Panc1 (cell line): ENCODE results near the gene MAP3K12. TPM values are rescaled to one million over a fixed set of nuclear protein-coding genes. Genes with fewer than 3 reads are reported as not detected.

Experiments used
- ATAC-seq: fragments of 200-7000 bp; cut with Tn5 transposase; 2 replicates; pipeline ENCODE4 v1.9.1; 2020; ENCODE audit warnings: mild to moderate bottlenecking, moderate library complexity
- BruUV-seq: library from RNA; stranded (reverse); fragments of 400-500 nt; replicated peaks from 2 replicates; lab custom pipeline; 2021; lab: Mats Ljungman, UMichigan
- CTCF ChIA-PET: fragments of 300-600 bp; sonication (Branson Sonifier 250); formaldehyde crosslinking; loops from one replicate; lab custom pipeline; 2022; ENCODE audit warnings: antibody characterized with exemption; lab: Charles Lee
- POLR2A ChIA-PET: fragments of 300-600 bp; sonication (Branson Sonifier 250); formaldehyde crosslinking; loops from one replicate; lab custom pipeline; 2022; ENCODE audit warnings: antibody characterized with exemption; lab: Charles Lee
- DNase-seq: peaks from one replicate; pipeline ENCODE4 v3.0.0-alpha.2; 2010; ENCODE audit warnings: low read depth, low spot score
- H3K27ac ChIP-seq: 2 replicates; pipeline ENCODE4 v1.5.1; 2011; ENCODE audit warnings: mild to moderate bottlenecking, low read length, inconsistent platforms
- H3K27me3 ChIP-seq: fragments of 200-500 bp; sonication (Bioruptor generic); 2 replicates; pipeline ENCODE4 v1.6.0; 2014; ENCODE audit warnings: low read length, inconsistent platforms; ENCODE audit not compliant: control insufficient read depth, insufficient read depth
- H3K36me3 ChIP-seq: fragments of 200-500 bp; sonication (Bioruptor generic); 2 replicates; pipeline ENCODE4 v1.5.1; 2014; ENCODE audit warnings: inconsistent platforms, mild to moderate bottlenecking, low read length, moderate library complexity; ENCODE audit not compliant: control insufficient read depth, insufficient read depth
- H3K4me1 ChIP-seq: 2 replicates; pipeline ENCODE4 v1.5.1; 2011; ENCODE audit warnings: inconsistent platforms, mild to moderate bottlenecking, low read length, moderate library complexity; ENCODE audit not compliant: control insufficient read depth, insufficient read depth
- H3K4me3 ChIP-seq, 2 experiments: 2 replicates each; pipeline ENCODE4 v1.5.1; 2011 to 2012; ENCODE audit warnings: low read depth in 2 of 2, low read length in 2 of 2, mild to moderate bottlenecking in 2 of 2, inconsistent platforms in 1 of 2, moderate library complexity in 1 of 2
- H3K9me3 ChIP-seq: fragments of 200-500 bp; sonication (Bioruptor generic); 2 replicates; pipeline ENCODE4 v1.5.1; 2014; ENCODE audit warnings: low read depth, mild to moderate bottlenecking, inconsistent platforms, low read length, moderate library complexity; ENCODE audit not compliant: control insufficient read depth, insufficient read depth
- POLR2AphosphoS5 ChIP-seq: IDR thresholded peaks from 2 replicates; pipeline ENCODE4 v1.6.1; 2012; ENCODE audit warnings: mild to moderate bottlenecking, low read depth, low read length, moderate library complexity
- SIN3A ChIP-seq: IDR thresholded peaks from 2 replicates; pipeline ENCODE4 v1.6.1; 2012; ENCODE audit warnings: low read depth, mild to moderate bottlenecking, low read length, moderate library complexity, borderline replicate concordance; ENCODE audit not compliant: insufficient read depth
- TCF7L2 ChIP-seq: IDR thresholded peaks from 2 replicates; pipeline ENCODE4 v1.6.1; 2011; ENCODE audit warnings: mild to moderate bottlenecking, low read depth, low read length, inconsistent platforms
- in situ Hi-C: cut with HindIII; loops from 2 replicates; pipeline ENCODE4 v1.10.0; 2016; ENCODE audit warnings: low sequenced_read_pairs, low pct_unique_long_range_greater_than_20kb
- intact Hi-C: fragments of 100-400 bp; cut with micrococcal nuclease; formaldehyde crosslinking; loops from one replicate; pipeline ENCODE4 v1.10.0; 2022; ENCODE audit not compliant: unreplicated experiment
- total RNA-seq: library from RNA; stranded (reverse); gene quantifications from one replicate; pipeline ENCODE4 v1.2.1, GENCODE V29; 2021; ENCODE audit not compliant: unreplicated experiment
- TF ChIP-seq, protein P1 (sequence below), 2 experiments: IDR thresholded peaks; 2 replicates each; pipeline ENCODE4 v1.6.1; 2011 to 2012; ENCODE audit warnings: low read depth in 2 of 2, control low read depth in 1 of 2, low read length in 1 of 2, mild to moderate bottlenecking in 1 of 2, moderate library complexity in 1 of 2; ENCODE audit not compliant: insufficient read depth in 1 of 2
- TF ChIP-seq, protein P2 (sequence below): fragments of 450-650 bp; IDR thresholded peaks from 2 replicates; pipeline ENCODE4 v1.5.1; 2017; ENCODE audit warnings: mild to moderate bottlenecking

The MAP3K12 gene
- total RNA-seq, 1 experiment from 2014 or later: 32.2 TPM

DNA sequence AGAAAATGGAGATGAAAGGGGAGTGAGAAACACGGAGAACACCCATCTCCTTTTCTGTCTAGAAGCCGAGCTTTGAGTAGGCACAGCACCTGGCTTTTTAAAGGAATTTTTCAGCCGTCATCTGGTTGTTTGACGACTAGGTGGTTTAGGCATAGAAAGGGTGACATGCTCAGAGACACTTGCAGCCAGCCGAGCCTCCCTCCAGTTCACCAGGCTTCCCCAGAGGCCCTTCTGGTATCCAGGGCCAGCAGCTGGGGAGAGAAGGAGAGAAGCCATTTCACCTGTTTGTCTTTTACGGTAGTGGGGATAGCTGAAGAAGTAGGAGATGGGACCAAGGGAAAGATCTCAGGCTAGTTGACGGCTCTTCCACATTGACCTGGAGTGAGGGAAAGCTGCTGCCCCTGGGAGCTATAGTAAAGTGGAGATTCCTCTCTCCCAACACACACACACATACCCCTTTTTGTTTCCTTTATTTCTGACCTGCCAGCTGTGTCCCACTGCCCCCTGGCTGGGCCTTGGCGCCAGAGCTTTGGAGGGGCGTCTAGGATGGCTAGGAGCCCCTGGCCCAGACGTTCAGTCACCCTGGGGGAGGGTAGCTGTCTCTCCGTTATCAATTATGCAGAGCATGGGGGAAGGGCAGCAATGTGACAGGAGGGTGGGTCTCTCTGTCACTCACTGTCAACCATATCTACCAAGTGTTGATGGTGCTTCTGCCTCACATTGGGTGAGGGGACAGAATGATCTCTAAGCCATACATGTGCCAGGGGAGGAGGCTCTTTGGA is 5.5 kb downstream of the MAP3K12 start:
- ATAC-seq: peak; percentile 22; the same call in 1 of the 2 replicates
- H3K27me3 ChIP-seq: no peaks in the 10 kb centered on the region
- no peaks in the 10 kb centered on the region for H3K9me3 ChIP-seq
- no peaks in the 10 kb centered on the region for H3K36me3 ChIP-seq
- no peak for DNase-seq
- TF ChIP-seq SIN3A: no peak
- POLR2A ChIA-PET: interaction anchor here (0.5 to 0.8 kb wide), 3 partner anchors 11 to 193 kb away, joined by 3 to 8 read pairs (median 4); no protein-coding TSS in a partner anchor
- CTCF ChIA-PET: no interaction called here
- TSS peak; percentile 97 for BruUV-seq
- peaks cover 35% of the 10 kb centered on the region for H3K4me1 ChIP-seq
- in situ Hi-C loops: no loop called here
- peak overlapping the region; percentile 92 for H3K27ac ChIP-seq
- peak overlapping the region; percentile 48 to 78 for H3K4me3 ChIP-seq
- intact Hi-C loops: no loop called here

DNA sequence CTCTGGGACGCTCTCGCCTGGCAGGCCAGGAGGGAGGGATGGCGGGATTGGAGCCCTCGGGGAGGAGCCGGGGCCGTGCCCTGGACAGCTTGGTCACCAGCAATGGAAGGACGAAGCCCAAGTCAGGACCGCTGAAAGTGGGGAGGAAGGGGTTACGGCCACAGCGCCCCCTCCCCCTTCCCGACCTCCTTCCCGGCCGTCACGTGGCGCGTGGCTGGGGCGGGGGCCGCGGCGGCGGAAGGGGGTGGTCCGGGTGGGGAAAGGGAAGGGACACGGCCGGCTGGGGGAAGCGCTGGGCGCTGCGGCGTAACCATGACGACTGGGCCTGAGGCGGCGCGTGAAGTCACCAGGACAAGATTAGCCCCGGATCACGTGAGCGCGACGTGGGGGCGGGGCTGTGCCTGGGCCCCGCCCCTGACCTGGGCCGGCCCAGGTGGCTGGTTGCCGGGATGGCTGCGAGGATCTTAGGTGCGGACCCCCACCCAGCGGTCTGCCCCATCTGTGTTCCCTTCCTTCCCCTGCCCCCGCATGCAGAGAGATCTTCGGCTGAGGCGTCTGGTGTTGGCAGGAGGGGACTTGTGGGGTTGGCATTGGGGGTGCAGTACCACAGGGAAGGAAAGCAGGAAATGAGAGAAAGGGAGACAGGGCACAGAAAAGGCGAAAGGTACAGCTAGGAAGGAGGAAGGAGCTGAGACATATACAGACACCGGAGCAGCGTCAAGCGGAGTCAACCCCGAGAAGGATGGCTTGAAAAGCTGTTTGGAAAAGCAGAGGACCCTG is 6.2 kb downstream of the MAP3K12 start:
- ATAC-seq (peak; percentile 94), DNase-seq (peak; percentile 60)
- no peaks in the 10 kb centered on the region for H3K36me3 ChIP-seq
- H3K27ac ChIP-seq: peak overlapping the region; percentile 92
- H3K9me3 ChIP-seq: no peaks in the 10 kb centered on the region
- no peaks in the 10 kb centered on the region for H3K27me3 ChIP-seq
- intact Hi-C loops: no loop called here
- POLR2A ChIA-PET: interaction anchor here (0.5 to 0.8 kb wide), 4 partner anchors 11 to 292 kb away, joined by 3 to 8 read pairs (median 4); no protein-coding TSS in a partner anchor
- in situ Hi-C loops: no loop called here
- H3K4me1 ChIP-seq: peaks cover 28% of the 10 kb centered on the region
- peak overlapping the region; percentile 48 to 78 for H3K4me3 ChIP-seq
- BruUV-seq: no TSS peak
- TF ChIP-seq POLR2AphosphoS5: peak; percentile 68
- TF ChIP-seq SIN3A: peak; percentile 34; the same call in 1 of the 2 replicates
- TF ChIP-seq, protein P1, sequence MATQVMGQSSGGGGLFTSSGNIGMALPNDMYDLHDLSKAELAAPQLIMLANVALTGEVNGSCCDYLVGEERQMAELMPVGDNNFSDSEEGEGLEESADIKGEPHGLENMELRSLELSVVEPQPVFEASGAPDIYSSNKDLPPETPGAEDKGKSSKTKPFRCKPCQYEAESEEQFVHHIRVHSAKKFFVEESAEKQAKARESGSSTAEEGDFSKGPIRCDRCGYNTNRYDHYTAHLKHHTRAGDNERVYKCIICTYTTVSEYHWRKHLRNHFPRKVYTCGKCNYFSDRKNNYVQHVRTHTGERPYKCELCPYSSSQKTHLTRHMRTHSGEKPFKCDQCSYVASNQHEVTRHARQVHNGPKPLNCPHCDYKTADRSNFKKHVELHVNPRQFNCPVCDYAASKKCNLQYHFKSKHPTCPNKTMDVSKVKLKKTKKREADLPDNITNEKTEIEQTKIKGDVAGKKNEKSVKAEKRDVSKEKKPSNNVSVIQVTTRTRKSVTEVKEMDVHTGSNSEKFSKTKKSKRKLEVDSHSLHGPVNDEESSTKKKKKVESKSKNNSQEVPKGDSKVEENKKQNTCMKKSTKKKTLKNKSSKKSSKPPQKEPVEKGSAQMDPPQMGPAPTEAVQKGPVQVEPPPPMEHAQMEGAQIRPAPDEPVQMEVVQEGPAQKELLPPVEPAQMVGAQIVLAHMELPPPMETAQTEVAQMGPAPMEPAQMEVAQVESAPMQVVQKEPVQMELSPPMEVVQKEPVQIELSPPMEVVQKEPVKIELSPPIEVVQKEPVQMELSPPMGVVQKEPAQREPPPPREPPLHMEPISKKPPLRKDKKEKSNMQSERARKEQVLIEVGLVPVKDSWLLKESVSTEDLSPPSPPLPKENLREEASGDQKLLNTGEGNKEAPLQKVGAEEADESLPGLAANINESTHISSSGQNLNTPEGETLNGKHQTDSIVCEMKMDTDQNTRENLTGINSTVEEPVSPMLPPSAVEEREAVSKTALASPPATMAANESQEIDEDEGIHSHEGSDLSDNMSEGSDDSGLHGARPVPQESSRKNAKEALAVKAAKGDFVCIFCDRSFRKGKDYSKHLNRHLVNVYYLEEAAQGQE (IDR thresholded peaks at IDR 0.05; ENCODE audit: insufficient read depth in 1 of 2, low read depth in 2 of 2, low read length in 1 of 2): no peak
- CTCF ChIA-PET: interaction anchor here (0.7 kb wide), 1 partner anchor 11 kb away, joined by 3 read pairs; no protein-coding TSS in a partner anchor

DNA sequence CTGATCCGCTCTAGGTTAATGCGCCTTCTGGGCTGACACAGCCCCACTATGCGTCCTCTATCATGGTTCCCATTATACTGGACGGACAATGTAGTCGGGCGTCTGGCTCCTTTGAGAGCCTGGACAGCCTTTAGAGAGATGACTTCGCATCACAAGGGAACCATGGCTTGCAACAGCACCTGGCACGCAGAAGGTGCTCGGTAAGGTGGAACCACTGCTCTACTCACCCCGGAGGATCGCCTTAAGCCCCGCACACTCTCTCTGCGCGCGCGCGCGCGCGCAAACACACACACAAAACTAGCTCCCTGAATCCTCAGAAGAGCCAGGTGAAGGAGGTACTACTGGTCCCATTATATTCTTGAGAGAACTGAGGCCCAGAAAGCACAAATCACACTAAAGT is 7.1 kb downstream of the MAP3K12 start:
- DNase-seq (no peak), ATAC-seq (no peak; the same call in 1 of the 2 replicates)
- peak overlapping the region; percentile 48 to 78 for H3K4me3 ChIP-seq
- in situ Hi-C loops: no loop called here
- ChIA-PET CTCF (interaction anchor here (0.7 kb wide), 1 partner anchor 16 kb away, joined by 5 read pairs; no protein-coding TSS in a partner anchor), POLR2A (interaction anchor here (0.7 kb wide), 1 partner anchor 291 kb away, joined by 4 read pairs; no protein-coding TSS in a partner anchor)
- intact Hi-C loops: no loop called here
- BruUV-seq: no TSS peak
- peak overlapping the region; percentile 91 for H3K27ac ChIP-seq
- H3K4me1 ChIP-seq: peaks cover 26% of the 10 kb centered on the region
- H3K27me3 ChIP-seq: no peaks in the 10 kb centered on the region
- TF ChIP-seq, protein P1 (IDR thresholded peaks at IDR 0.05; ENCODE audit: insufficient read depth in 1 of 2, low read depth in 2 of 2, low read length in 1 of 2): no peak
- TF ChIP-seq SIN3A (no peak), POLR2AphosphoS5 (no peak), TCF7L2 (no peak)
- TF ChIP-seq, protein P2, sequence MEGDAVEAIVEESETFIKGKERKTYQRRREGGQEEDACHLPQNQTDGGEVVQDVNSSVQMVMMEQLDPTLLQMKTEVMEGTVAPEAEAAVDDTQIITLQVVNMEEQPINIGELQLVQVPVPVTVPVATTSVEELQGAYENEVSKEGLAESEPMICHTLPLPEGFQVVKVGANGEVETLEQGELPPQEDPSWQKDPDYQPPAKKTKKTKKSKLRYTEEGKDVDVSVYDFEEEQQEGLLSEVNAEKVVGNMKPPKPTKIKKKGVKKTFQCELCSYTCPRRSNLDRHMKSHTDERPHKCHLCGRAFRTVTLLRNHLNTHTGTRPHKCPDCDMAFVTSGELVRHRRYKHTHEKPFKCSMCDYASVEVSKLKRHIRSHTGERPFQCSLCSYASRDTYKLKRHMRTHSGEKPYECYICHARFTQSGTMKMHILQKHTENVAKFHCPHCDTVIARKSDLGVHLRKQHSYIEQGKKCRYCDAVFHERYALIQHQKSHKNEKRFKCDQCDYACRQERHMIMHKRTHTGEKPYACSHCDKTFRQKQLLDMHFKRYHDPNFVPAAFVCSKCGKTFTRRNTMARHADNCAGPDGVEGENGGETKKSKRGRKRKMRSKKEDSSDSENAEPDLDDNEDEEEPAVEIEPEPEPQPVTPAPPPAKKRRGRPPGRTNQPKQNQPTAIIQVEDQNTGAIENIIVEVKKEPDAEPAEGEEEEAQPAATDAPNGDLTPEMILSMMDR: no peak
- H3K9me3 ChIP-seq: no peaks in the 10 kb centered on the region
- H3K36me3 ChIP-seq: no peaks in the 10 kb centered on the region
